ENCODE measurements around the gene KLF13.

DNA sequence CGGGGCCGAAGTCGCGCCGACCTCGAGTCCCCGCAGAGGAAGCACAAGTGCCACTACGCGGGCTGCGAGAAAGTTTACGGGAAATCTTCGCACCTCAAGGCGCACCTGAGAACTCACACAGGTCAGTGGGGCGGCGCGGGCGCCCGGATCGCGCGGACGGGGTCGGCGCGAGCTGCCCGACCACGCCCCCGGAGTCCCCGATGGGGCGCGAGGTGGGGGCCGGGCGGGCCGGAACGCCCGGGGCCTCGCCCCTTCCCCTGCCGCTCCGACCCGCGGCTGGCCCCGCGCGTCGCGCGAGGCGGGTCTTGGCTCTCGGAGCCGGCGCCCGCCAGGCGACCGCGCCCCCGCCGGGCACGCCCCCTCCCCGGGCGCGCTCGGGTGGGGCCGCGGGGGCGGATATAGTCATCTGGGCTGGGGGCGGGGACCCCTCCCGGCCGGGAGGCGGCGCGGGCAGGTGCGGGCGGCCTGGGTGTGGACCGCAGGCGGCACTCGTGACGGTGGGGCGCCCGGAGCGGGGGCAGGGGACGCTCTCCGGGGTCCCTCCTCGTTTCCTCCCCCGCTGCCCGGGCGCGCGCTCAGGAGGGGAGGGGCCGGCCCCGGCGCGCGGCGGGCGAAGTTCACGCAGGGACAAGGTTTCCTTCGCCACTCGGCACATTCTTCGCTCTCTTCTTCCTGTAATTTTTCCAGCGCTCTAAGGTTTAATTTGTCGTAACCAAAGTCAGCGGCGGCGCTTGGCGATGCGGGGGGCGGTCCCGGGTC is 1.2 kb downstream of the KLF13 start:
- TF ChIP-seq POLR2AphosphoS5 (IDR thresholded peaks at IDR 0.05) (peak in 3 of 4 donors; percentile 41 to 51 (median 44)), POLR2A (IDR thresholded peaks at IDR 0.05) (no peak), CTCF (IDR thresholded peaks at IDR 0.05) (no peak), EP300 (IDR thresholded peaks at IDR 0.05) (no peak)

All from sigmoid colon (tissue), 4 donors.